GM21723 (cell line): Measurements from ENCODE around the gene TPP1.

Experiments
- ATAC-seq: cut with Tn5 transposase; IDR thresholded peaks from one replicate; pipeline ENCODE4 v1.9.1; 2021; ENCODE audit warnings: mild to moderate bottlenecking, moderate library complexity; ENCODE audit not compliant: unreplicated experiment

TPP1 gene

GRCh38 chr11:6647836-6648235, 28.6 kb upstream of the TPP1 start:
- no peak for ATAC-seq

DNA sequence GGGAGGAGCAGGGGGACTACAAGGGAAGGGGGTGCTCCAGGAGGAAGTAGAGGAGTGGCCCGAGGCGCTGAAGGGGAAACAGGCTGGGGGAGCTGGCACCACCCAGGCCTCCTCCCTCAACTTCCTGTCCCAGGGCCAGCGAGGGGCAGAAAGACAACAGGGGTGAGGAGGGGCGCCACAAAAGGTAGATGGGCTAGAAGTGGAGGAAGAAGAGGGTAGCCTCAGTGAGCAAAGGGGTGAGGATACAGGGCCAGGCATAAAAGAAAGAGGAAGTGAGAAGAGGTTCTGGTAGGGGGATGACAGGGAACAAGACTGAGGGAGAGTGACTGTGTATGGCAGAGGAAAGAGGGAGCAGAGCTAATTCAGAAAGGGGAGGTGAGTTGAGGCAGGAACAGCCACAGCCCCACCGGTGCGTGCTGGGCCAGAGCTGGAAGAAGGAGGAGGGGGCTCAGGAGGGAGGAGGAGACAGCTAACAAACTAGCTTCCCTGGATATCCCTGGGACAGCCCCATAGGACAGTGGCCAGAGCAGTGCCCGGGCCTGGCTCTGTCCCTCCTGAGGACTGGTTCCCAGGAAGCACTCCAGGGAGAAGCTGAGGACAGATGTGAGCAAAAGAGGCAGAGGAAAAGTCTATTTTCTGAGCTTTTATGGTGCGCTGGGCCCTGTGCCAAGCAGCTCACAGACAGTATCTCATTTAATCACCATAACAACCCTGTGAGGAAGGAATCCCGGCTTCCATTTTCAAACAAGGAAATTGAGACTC, 27.9 kb upstream of the TPP1 start:
- ATAC-seq, result peak; percentile 89

- ATAC-seq, result no peak
Observed at GRCh38 chr11:6646576-6646917, 27.3 kb upstream of the TPP1 start.

DNA sequence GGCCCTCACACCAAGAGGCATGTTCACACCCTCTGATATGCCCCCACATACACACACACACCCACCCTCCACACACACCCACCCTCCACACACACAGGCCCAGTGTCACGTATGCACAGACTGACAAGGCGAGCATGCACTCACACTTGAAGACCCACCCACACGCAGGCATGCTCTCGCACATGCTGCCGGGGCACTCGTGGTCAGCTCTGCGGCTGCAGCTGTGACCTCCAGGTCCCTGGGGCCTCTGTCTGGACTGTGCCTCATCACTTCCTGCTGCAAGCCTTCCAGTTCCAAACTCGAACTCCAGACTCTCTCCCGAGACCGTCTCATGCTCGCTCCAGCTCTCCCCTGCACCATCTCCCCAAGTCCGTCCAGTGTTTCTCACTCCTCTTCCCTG, 26.8 kb upstream of the TPP1 start:
- ATAC-seq, result no peak

DNA sequence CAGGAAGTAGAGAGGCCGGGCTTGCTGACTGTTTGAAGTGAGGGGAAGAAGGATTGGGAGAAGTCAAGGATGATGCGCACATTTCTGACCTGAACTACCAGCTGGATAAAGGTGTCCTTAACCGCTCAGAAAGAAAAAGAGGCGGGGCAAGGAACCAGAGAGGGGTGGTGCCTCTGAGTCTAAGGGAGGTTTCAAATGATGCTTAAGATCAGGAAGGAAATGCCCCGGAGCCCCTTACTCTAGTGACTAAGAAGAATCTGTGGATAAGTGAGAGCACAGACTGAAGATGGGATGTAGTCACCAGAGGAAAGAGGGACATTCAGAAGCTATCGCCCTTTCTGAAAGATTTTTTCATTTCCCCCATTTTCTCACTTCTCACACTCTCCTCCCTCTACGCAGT, 23.7 kb upstream of the TPP1 start:
- no peak for ATAC-seq

DNA sequence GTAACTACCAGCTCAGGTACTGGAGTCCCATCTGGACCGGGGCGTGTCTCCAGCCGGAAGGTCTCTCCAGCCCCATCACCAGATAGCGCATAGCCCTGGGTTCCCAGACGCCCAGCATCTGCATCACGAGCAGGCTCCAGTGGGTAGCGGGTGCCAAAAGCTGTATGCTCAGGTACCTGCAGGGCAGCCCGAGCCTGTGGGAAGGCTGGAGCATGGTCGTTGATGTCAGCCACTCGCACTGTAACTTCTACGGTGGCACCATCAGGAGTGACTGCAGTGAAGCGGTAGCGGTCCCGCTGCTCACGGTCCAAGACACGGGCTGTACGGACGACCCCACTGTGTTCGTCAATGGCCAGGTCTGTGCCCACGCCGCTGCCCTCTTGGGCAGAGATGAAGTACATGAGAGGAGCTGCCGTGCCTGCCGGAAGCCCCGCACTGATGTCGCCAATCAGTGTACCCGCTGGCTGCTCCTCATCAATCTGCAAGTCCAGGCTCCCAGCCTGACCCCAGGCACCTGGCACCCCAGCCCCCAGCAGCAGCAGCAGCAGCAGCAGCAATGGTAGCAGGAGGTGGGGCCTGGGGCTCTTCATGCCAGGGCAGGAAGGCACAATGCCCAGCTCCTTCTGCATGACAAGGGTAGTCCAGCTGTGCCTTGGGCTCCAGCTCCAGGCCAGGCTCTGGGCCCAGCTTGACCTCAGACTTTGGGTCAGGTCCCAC, 21.9 kb upstream of the TPP1 start:
- no peak for ATAC-seq

GRCh38 chr11:6640036-6640984, 21.1 kb upstream of the TPP1 start:
- no peak for ATAC-seq

- ATAC-seq, result no peak
Observed at GRCh38 chr11:6638429-6638828, 19.2 kb upstream of the TPP1 start.

GRCh38 chr11:6637871-6638270, 18.6 kb upstream of the TPP1 start:
- no peak for ATAC-seq

DNA sequence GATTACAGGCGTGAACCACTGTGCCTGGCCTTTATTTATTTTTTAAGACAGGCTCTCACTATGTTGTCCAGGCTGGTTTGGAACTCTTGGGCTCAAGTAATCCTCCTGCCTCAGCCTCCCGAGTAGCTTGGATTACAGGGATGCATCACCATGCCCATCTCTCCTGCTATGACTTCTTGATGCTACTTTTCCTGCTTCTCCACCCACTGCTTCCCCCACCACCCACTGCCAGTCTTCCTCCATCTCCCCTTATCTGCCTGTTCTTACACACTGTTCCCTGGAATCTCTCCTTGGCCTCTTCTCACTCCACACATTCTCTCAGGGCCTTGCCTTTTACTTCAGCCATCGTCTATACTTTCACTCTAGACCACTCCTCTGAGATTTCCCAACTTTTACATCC, 17.3 kb upstream of the TPP1 start:
- ATAC-seq, result no peak

- ATAC-seq, result no peak
Observed at GRCh38 chr11:6635082-6635932, 16.1 kb upstream of the TPP1 start.

DNA sequence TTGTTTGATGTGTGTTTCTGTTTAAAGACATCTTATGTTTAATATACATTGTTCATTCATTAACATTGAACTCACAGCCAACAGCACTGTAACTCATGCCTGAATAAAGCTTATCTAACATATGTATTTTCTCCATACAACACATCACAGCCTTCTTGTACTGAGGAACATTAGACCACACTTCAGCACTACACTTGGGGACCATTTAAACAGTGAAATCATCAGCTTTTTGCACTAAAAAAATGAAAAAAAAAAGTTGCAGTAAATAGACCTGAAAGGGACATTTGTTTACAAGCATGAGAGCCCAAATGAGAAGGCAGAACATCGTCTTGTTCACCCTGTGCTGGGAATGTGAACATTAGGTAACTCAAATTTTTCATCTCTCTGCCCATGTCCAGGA, 15.3 kb upstream of the TPP1 start:
- ATAC-seq, result no peak

DNA sequence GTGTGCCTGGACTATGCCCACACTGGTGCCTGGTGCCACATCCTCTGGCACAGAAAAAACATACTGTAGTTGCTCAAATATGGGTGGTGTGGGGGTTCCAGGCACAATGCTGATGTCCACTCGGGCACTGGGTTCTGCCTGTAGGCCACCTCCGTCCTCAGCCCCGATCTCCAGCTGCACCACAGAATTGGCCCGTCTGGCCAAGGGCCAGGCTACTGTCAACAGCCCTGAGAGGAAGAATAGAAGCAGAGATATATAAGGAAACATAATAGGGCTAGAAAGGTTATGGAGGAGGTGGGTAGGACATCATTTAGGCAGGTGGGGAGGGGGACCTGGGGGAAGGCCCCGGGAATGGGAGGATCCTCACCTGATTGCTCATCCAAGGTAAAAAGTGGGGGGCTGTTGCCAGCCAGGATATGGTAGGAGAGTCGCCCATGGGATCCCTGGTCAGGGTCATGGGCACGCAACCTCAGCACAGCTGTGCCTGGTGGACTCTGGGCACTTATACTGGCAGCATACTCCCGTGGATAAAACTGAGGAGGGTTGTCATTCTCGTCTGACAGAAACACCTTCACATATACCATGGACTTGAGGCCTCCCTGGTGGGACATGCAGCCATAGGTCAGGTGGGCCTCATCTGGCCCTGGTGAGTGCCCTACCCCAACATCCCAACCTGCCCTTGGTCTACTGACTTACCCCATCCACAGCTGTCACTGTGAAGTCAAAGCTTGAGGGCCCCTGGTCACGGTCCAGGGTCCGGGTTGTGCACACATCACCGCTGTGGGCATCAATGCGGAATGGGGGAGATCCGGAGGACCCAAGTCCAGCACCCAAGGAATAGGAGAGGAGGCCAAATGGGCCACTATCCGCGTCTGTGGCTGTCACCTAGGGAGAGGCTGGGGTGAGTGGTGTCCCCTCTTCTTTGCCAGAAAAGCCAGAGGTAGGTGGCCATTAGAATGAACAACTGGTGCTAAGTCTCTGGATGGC, 14.5 kb upstream of the TPP1 start:
- ATAC-seq, result no peak

GRCh38 chr11:6632116-6633073, 13.2 kb upstream of the TPP1 start:
- no peak for ATAC-seq

GRCh38 chr11:6631361-6631890, 12.2 kb upstream of the TPP1 start:
- no peak for ATAC-seq

- no peak for ATAC-seq
Observed at GRCh38 chr11:6630632-6631291, 11.5 kb upstream of the TPP1 start.

- ATAC-seq, result no peak
Observed at GRCh38 chr11:6629892-6630631, 10.8 kb upstream of the TPP1 start.
